WI38 (cell line): ENCODE results near the gene CLEC4E.

Source experiments
- H3K4me3 ChIP-seq: 2 replicates; pipeline ENCODE4 v1.5.1; 2011; ENCODE audit warnings: low read depth, mild to moderate bottlenecking, control low read depth, low read length
- CTCF ChIP-seq: IDR thresholded peaks from 2 replicates; pipeline ENCODE4 v1.5.1; 2012; ENCODE audit warnings: low read depth, mild to moderate bottlenecking, control low read depth, low read length

CLEC4E gene

GRCh38 chr12:8491646-8492530 is 48.8 kb downstream of the CLEC4E start:
- H3K4me3 ChIP-seq, result no peak overlapping the region
- no peak for TF ChIP-seq CTCF
